Stimulated activated CD8-positive, alpha-beta memory T cell treated with anti-CD3 and anti-CD28 coated beads, Interleukin-12 subunit alpha, Interleukin-12 subunit beta, amount 100 ng/mL, for 4 hours (primary cell): ENCODE data around the gene CRY2.

Experiments used
- DNase-seq: peaks from one replicate; pipeline ENCODE4 v3.0.0-alpha.2; 2020; ENCODE audit warnings: low read depth

The CRY2 gene

DNA sequence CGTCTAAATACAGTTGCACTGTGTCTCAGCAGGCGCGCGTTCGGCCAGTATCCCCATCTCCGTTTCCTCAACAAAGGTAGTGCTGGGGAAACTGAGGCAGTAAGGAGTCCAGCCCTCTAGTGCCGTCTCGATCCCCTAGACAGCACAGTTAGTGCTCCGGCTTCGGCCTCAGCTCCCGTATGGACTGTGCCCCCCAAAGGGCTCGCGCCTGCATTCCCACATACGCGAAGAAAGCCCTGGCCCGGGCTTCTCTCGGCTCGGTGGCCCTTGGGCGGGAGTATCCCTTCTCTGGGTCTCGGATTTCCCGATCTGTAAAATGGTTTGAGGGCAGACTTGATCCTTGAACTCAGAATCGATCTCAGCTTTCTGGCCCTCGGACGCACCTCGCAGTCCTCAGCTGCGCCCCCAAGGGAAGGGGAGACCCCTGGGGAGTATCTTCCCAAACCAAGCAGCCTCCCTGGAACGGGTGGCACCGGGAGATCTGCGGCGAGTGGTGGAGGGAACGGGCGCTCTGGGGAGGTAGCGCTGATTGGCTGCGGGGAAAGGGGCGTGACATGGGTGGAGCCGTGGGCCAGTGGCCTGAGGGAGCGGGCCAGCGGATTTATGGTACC, 71.2 kb downstream of the CRY2 start:
- peak; percentile 41 for DNase-seq

DNA sequence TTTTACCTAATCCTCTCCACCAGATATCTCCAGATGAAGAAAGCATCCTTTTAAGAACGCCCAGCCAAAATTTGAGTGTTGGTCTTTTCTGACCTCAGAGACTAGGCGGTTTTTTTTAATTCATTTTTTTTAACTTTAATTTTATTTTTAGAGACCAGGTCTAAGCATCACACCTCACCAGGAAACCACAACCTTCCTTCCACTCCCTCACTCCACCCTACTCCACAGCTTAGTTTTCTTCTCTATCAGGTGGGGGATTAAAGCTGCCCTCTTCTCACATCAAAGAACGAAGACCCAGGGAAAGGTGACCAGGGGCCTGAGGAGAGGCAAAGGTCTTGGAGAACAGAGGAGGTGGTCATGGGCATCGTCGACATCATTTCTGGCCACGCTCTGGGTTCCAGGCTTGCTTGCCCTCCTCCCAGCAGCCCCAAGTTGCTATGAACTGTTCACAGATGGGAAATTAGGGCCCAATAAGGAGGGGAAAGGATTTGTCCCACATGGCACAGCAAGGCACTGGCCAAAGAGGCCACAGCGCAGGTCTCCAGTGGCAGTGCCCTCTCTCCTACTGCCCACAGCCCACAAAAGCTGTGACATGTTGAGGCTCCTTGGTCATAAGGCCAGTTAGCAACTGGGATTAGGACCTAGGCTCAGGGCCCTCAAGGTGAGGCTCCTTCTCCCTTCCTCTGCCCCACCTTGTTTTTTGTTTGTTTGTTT, 71.8 kb downstream of the CRY2 start:
- DNase-seq, result no peak

DNA sequence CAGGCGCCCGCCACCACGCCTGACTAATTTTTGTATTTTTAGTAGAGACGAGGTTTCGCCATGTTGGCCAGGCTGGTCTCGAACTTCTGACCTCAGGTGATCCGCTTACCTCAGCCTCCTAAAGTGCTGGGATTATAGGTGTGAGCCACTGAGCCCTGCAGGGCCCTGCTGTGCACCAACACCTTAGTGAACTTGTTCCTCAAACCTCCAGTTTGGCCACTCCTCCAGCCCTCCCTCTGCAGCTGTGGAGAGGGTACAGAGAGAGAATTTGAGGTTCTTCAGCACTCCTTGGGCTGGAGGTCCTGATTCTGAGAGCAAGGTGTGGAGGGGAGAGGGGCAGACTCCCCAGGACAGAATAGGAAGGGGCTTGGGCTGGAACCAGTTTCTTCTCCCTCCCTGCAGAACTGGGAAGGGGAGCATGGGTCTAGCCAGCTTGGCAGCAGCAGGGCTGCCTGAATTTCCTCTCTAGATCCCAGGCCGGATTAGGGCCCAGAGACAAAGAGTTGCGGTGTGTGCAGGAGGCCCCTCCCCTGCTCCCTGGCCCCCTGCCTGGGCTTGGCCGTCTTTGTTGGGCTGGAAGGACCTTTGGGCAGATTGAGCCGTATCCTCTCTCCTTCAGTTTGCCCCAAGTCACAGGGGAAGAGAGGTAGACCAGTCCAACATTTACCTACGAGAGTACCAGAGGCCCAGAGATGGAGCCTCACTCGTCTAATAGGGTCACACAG, 72.7 kb downstream of the CRY2 start:
- no peak for DNase-seq

DNA sequence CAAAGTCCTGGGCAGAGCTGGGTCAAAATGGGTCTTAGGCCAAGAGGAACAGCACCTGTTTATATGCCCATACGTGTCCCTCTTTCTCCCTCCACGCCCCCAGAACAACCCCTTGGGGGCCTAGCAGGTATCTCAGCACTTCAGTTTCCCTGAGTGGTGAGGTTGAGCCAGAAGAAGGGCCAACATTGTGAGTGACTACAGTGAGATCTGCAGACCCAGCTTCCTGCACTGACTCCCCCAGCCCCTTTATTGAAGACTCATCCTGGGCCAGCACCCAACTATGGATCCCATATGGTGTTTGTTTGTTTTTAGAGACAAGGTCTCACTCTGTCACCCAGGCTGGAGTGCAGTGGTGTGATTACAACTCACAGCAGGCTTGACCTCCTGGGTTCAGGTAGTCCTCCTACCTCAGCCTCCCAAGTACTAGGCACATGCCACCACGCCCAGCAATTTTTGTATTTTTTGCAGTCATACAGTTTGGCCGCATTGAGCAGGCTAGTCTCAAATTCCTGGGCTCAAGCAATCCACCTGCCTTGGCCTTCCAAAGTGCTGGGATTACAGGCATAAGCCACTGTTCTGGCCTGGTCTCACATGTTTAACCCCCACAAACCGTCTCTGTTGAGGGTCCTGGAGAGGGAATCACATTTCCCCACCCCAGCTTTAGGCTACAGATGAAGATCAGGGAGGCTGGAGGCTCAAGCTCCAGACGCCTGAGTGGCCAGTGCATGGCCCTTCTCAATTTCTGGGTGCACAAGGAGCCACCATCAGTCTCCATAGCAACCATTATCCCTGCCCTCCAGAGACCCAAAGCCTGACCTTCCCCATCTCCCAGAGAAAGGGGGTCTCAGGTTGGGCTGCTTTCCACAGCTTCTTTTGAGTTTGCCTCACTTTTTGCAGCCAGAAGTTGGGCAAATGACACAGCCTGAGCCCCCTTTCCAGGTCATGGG, 73.5 kb downstream of the CRY2 start:
- no peak for DNase-seq

DNA sequence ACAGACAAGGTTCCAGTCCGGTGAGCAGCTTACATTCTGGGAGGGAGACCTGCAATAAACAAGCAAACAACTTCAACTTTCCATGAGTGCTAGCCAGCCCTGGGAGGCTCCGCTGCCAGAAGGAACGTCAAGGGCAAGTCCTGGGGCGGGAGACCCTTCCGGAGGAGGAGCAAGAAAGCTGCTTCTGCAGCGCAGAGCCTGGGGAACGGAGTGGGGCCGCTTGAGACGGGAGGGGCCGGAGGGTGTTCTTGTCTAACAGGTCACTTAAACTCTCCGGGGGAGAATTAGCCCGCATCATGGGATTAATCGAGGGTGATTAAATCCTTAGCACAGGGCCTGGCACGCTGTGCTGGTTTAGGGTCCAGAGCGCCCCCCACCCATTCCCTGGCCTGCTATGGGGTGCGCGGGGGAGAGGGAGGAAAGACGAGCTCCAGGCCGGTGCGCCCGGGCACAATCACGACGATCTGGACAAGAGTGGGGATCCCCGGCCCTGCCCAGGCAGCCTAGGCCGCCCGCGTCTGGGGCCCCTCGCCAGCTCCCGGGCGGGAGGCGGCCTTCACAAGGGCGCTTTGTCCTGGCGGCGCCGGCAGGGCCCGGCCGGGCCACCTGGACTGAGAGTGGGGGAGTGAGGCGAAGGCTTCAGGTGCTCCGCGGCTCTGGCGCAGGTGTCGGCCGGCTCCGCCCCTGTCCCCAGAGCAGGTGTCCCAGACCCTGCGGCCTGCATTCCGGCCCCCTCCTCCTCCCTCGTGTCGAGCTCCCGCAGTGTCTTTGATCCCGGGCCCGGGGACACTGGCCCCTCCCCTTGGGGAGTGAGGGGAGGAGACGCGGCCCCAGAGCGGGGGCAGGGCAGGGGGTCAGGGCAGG, 74.5 kb downstream of the CRY2 start:
- no peak for DNase-seq

DNA sequence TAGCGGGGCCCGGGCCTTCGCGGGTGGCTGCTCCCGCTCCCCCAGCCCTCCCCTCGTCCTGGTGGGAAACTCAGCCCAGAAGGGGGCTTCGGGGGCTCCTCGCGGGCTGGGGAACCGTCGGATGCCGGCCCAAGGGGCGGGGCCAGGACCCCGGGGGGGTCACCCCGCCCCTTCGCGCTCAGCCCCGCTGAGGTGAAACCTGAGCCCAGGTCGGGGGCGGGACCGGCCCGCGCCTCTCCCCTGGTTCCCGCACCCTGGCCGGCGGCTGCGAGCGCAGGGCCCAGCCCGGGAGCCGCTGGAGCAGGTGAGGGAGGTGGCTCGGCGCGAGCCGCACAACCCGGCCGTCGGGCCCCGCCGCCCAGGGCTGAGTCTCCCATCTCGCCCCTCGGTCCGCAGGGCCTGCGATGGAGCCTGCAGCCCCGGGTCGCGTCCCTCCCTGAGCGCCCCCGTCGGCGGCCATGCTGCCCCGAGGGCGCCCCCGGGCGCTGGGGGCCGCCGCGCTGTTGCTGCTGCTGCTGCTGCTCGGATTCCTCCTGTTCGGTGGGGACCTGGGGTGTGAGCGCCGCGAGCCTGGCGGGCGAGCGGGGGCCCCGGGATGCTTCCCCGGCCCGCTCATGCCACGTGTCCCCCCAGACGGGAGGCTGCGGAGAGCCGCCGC, 75.3 kb downstream of the CRY2 start, which contains the start of gene LARGE2:
Gene LARGE2, plus strand, starts transcription at position 232 of the 658 bp plus-strand sequence. Its CDS starts 227 bp downstream, at position 459.
- DNase-seq, result no peak

DNA sequence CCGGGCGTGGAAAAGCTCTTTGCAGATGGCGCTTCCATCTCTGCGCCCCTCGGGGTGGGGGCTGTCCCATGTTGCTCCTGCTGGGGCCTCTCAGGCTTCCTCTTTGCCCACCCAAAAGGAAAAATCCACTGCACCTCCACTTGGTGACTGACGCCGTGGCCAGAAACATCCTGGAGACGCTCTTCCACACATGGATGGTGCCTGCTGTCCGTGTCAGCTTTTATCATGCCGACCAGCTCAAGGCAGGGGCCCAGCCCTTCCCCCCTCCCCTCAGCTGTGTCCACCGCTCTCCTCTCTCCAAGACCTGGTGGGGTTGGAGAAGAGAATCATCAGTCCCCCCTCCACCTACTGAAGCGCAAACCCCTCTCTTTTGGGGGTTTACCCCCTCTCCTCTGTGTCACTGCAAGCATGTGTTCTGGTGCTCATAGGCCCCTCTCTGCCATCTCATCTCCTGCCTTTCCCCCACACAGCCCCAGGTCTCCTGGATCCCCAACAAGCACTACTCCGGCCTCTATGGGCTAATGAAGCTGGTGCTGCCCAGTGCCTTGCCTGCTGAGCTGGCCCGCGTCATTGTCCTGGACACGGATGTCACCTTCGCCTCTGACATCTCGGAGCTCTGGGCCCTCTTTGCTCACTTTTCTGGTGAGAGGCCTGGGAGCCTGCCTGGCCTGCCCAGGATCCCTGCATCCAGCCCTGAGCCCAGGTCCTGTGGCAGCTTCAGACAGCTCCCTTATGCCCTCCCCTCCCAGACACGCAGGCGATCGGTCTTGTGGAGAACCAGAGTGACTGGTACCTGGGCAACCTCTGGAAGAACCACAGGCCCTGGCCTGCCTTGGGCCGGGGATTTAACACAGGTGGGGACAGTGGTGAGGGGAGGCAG, 77.0 kb downstream of the CRY2 start:
- no peak for DNase-seq

DNA sequence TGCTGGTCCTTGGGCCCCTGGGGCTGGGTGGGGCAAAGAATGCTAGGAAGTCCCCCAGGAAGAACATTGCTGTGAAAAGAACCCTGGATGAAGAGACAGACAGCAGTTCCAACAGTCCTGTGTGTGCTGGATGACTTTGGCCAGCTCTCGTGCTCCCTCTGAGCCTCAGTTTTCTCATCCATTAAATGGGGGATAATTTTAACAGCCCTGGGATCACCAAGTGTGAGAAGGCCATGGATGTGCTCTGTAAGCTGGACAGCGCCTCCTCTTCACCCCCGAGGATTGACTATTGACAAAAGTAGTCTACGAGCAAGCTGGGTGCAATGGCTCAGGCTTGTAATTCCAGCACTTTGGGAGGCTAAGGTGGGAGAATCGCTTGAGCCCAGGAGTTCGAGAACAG, 77.7 kb downstream of the CRY2 start:
- no peak for DNase-seq

DNA sequence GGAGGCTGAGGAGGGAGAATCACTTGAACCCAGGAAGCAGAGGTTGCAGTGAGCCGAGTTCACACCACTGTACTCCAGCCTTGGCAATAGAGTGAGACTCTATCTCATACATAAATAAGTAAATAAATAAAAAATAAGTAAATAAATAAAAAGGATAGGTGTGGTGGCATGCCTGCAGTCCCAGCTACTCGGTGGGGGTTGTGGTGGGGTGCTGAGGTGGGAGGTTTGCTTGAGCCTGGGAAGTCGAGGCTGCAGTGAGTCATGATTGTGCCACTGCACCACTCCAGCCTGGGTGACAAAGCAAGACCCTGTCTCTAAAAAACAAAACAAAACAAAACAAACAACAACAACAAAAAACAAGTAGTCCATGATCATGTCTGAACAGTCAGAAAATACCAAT, 78.3 kb downstream of the CRY2 start:
- DNase-seq, result no peak

DNA sequence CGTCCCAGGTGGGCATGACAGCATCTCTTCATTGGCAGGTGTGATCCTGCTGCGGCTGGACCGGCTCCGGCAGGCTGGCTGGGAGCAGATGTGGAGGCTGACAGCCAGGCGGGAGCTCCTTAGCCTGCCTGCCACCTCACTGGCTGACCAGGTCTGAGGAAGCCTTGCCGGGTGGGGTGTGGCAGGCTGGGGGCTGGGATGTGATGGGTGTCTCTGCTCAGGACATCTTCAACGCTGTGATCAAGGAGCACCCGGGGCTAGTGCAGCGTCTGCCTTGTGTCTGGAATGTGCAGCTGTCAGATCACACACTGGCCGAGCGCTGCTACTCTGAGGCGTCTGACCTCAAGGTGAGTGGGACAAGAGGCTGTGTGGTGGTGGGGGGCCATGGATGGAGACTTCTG, 78.7 kb downstream of the CRY2 start:
- no peak for DNase-seq

DNA sequence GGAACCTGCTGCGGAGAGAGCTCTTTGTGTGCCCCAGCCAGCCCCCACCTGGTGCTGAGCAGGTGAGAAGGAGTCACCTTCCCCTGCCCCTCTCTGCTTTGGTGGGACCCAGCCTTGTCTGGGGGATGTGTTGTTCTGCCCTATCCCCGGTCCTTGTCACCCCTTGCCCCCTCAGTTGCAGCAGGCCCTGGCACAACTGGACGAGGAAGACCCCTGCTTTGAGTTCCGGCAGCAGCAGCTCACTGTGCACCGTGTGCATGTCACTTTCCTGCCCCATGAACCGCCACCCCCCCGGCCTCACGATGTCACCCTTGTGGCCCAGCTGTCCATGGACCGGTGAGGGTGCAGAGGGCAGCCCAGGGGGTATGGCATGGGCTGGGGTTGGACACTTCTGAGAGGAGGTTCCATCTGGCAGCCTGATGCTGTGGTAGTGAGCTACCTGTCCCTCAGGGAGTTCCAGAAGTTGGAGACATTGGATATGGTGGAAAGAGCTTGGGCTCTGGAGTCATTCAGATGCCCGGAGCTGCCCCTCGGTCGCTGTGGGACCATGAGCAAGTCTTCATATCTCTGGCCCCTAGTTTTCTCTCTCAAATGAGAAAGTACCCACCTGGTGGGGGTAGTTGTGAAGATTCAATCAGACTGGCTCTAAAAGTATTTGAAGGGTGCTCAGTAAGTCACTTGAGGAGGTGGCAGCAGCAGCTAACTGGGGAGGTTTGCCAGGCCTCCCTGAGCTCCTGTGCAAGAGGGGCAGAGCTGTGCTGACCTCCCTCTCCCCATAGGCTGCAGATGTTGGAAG, 79.5 kb downstream of the CRY2 start:
- no peak for DNase-seq

DNA sequence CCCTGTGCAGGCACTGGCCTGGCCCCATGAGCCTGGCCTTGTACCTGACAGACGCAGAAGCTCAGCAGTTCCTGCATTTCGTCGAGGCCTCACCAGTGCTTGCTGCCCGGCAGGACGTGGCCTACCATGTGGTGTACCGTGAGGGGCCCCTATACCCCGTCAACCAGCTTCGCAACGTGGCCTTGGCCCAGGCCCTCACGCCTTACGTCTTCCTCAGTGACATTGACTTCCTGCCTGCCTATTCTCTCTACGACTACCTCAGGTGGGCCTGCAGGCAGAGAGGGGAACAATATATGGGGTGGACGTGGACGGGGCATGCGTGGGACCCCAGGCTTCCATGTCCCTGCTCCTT, 80.0 kb downstream of the CRY2 start:
- no peak for DNase-seq

DNA sequence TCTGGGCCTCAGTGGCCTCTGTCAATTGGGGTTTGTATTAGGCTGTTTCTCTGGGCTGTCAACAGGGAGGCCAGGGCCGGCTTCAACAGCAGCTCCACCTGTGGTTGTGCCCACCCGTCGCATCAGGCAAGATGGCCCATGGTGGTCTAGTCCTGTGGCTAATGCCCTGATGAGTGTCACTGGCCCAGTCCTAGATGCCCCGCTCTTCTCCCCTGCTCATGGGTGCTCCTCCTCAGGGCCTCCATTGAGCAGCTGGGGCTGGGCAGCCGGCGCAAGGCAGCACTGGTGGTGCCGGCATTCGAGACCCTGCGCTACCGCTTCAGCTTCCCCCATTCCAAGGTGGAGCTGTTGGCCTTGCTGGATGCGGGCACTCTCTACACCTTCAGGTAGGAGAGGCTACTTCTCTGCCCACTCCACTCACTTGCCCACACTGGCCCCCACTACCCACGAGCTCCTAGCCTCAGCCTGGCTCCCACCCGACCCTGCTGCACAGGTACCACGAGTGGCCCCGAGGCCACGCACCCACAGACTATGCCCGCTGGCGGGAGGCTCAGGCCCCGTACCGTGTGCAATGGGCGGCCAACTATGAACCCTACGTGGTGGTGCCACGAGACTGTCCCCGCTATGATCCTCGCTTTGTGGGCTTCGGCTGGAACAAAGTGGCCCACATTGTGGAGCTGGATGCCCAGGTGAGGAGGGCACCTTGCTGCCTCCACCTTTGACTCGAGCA, 80.6 kb downstream of the CRY2 start:
- DNase-seq, result no peak

DNA sequence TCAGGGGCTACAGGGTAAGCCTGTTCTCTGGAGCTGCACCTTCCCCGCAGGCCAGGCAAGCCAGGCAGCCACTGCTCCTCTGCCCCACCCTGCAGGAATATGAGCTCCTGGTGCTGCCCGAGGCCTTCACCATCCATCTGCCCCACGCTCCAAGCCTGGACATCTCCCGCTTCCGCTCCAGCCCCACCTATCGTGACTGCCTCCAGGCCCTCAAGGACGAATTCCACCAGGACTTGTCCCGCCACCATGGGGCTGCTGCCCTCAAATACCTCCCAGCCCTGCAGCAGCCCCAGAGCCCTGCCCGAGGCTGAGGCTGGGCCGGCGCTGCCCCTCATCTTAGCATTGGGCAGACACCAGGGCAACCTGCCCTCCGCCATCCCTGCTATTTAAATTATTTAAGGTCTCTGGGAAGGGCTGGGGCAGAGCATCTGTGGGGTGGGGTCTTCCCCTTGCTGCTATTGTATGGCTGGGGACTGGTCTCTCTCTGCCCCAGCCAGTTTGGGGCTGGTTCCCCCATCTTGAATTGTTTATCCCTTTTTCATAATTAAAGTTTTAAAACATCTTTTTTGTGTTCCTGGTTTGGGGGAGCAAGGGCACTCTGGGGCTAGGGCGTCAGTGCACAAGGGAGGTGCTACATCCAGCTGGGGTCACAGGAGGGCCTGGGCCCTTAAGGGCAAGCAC, 81.4 kb downstream of the CRY2 start:
- no peak for DNase-seq

DNA sequence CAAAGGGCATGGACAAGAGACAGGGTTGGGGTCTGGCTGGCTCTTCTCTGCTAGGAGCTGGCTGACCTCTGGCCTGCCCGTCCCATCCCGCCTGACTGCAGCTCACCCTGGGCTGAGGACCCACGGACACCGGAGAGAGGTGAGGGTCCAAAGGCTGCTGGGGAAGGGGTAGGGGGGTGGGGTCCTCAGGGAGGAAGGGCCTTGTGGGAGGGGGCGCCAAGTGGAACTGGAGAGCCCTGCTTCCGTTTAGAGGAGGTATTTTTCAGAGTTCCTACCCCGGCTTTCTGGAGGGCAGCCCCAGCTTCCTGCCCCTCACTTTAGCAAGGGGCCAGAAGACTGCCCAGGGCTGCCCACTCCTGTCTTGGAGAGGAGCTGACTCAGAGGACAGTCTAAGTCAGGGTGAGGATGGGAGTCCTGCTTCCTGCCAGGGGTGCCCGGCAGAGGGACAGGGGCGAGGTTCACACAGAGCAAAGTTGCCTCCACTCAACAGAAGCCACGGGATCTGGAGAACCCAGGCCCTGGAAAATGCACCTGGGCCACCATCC, 82.3 kb downstream of the CRY2 start:
- DNase-seq, result no peak

DNA sequence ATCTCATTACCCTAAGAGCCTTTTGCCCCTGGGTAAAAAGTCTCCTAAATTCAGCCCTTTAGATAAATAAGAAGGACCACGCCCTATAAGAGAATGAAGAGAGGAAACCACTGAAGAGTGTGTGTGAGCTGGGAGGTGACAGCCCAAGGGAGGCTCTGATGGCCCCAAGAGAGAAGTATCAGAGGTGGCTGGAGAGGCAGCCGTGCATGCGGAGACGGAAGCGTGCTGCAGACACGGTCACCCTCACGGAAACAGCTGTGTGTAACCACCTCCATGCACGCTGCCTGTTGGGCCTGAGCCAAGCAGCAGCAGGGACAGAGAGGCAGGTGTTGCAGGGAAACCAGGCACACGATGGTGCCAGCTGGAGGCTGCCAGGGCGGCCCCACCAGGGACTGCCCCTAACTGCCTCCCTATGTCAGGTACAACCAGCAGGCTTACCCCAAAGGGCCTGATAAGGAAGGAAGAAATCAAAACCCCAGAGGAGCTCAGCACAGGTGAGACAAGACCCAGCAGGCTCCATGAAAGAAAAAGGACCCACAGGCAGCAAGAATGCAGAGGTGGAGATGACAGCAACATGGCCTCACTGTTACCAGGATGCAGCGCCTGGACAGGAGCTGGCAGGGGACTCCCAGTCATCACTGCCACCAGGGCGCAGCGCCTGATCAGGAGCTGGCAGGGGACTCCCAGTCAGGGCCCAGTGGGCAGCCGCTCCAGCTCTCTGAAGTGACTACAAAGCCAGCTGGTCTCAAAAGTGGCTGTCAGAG, 82.9 kb downstream of the CRY2 start:
- DNase-seq, result no peak
